ENCODE data around the gene SLC35F1.

DNA sequence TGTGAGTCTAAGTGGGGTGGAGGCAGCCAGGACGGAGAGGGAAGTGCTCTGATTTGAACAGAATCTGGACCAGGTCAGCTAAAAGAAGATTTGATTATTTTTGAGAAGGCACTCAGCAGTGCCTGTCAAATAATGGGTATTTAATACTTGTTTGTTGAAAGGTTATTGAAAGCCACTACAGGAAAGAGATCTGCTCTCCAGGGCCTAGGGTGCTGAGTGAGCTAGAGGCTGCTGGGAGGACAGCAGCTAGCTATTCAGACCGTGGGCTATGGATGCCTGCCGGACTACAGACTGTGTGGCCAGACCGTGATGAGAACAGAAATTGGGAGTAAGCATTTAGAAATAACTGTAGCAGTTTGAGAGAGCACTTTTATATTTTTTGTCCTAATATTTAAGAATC is 8.8 kb downstream of the SLC35F1 start:
- TF ChIP-seq, protein P1, sequence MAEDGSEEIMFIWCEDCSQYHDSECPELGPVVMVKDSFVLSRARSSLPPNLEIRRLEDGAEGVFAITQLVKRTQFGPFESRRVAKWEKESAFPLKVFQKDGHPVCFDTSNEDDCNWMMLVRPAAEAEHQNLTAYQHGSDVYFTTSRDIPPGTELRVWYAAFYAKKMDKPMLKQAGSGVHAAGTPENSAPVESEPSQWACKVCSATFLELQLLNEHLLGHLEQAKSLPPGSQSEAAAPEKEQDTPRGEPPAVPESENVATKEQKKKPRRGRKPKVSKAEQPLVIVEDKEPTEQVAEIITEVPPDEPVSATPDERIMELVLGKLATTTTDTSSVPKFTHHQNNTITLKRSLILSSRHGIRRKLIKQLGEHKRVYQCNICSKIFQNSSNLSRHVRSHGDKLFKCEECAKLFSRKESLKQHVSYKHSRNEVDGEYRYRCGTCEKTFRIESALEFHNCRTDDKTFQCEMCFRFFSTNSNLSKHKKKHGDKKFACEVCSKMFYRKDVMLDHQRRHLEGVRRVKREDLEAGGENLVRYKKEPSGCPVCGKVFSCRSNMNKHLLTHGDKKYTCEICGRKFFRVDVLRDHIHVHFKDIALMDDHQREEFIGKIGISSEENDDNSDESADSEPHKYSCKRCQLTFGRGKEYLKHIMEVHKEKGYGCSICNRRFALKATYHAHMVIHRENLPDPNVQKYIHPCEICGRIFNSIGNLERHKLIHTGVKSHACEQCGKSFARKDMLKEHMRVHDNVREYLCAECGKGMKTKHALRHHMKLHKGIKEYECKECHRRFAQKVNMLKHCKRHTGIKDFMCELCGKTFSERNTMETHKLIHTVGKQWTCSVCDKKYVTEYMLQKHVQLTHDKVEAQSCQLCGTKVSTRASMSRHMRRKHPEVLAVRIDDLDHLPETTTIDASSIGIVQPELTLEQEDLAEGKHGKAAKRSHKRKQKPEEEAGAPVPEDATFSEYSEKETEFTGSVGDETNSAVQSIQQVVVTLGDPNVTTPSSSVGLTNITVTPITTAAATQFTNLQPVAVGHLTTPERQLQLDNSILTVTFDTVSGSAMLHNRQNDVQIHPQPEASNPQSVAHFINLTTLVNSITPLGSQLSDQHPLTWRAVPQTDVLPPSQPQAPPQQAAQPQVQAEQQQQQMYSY (CRISPR knock-in tag; IDR thresholded peaks at IDR 0.05), result no peak
- TF ChIP-seq PML (IDR thresholded peaks at IDR 0.05; ENCODE audit: low read length) (no peak), POLR2A (IDR thresholded peaks at IDR 0.05; ENCODE audit: low read depth, low read length) (no peak), CBFB (IDR thresholded peaks at IDR 0.05; ENCODE audit: low read depth) (no peak), NFYB (IDR thresholded peaks at IDR 0.05; ENCODE audit: insufficient read depth, low read depth, low read length) (no peak), SMC3 (IDR thresholded peaks at IDR 0.05; ENCODE audit: borderline replicate concordance, low read length) (no peak), CBX5 (IDR thresholded peaks at IDR 0.05; ENCODE audit: low read depth) (no peak), GABPA (IDR thresholded peaks at IDR 0.05; ENCODE audit: low read depth) (no peak), DPF2 (IDR thresholded peaks at IDR 0.05) (no peak)
- TF ChIP-seq, protein P2, sequence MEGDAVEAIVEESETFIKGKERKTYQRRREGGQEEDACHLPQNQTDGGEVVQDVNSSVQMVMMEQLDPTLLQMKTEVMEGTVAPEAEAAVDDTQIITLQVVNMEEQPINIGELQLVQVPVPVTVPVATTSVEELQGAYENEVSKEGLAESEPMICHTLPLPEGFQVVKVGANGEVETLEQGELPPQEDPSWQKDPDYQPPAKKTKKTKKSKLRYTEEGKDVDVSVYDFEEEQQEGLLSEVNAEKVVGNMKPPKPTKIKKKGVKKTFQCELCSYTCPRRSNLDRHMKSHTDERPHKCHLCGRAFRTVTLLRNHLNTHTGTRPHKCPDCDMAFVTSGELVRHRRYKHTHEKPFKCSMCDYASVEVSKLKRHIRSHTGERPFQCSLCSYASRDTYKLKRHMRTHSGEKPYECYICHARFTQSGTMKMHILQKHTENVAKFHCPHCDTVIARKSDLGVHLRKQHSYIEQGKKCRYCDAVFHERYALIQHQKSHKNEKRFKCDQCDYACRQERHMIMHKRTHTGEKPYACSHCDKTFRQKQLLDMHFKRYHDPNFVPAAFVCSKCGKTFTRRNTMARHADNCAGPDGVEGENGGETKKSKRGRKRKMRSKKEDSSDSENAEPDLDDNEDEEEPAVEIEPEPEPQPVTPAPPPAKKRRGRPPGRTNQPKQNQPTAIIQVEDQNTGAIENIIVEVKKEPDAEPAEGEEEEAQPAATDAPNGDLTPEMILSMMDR (IDR thresholded peaks at IDR 0.05 in 2 of 3, conservative IDR thresholded peaks at IDR 0.05 in 1 of 3; ENCODE audit: control insufficient read depth in 2 of 3, extremely low read depth in 1 of 3, insufficient read depth in 1 of 3, low read depth in 3 of 3, low read length in 3 of 3), result no peak
- TF ChIP-seq, protein P3, sequence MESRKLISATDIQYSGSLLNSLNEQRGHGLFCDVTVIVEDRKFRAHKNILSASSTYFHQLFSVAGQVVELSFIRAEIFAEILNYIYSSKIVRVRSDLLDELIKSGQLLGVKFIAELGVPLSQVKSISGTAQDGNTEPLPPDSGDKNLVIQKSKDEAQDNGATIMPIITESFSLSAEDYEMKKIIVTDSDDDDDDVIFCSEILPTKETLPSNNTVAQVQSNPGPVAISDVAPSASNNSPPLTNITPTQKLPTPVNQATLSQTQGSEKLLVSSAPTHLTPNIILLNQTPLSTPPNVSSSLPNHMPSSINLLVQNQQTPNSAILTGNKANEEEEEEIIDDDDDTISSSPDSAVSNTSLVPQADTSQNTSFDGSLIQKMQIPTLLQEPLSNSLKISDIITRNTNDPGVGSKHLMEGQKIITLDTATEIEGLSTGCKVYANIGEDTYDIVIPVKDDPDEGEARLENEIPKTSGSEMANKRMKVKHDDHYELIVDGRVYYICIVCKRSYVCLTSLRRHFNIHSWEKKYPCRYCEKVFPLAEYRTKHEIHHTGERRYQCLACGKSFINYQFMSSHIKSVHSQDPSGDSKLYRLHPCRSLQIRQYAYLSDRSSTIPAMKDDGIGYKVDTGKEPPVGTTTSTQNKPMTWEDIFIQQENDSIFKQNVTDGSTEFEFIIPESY (IDR thresholded peaks at IDR 0.05), result no peak
